HepG2 (cell line): ENCODE measurements around the gene PSIP1. TPM values are rescaled to one million over a fixed set of nuclear protein-coding genes. Genes with fewer than 3 reads are reported as not detected.

Source experiments
- ASH2L ChIP-seq: fragments of 300-600, 200-600 bp; sonication (generic); IDR thresholded peaks from 2 replicates; pipeline ENCODE4 v1.7.0; 2017; ENCODE audit warnings: low read depth, mild to moderate bottlenecking, moderate library complexity, mixed read lengths, low read length; ENCODE audit not compliant: insufficient read length
- CREM ChIP-seq, 2 experiments: sonication (generic) in 1 of 2; formaldehyde crosslinking in 1 of 2; IDR thresholded peaks; 2 replicates each; pipeline versions ENCODE4 v1.4.0 to v1.6.1; 2016 to 2020; ENCODE audit warnings: antibody characterized with exemption in 1 of 2, mild to moderate bottlenecking in 1 of 2, missing genetic modification reagents in 1 of 2
- GABPA ChIP-seq, 2 experiments: IDR thresholded peaks; 2 replicates each; pipeline ENCODE4 v1.6.1; 2011 to 2016; ENCODE audit warnings: low read depth in 2 of 2, low read length in 1 of 2, missing biosample characterization in 1 of 2, missing genetic modification characterization in 1 of 2
- IKZF1 ChIP-seq: fragments of 450-650 bp; IDR thresholded peaks from 2 replicates; pipeline ENCODE4 v1.7.1; 2016
- KLF16 ChIP-seq, 2 experiments: sonication (generic) in 1 of 2; formaldehyde crosslinking in 1 of 2; IDR thresholded peaks; 2 replicates each; pipeline versions ENCODE4 v1.6.1 to v1.8.0; 2016 to 2023; ENCODE audit warnings: missing genetic modification reagents in 2 of 2, missing compliant biosample characterization in 1 of 2
- MED13 ChIP-seq: sonication (generic); formaldehyde crosslinking; IDR thresholded peaks from 2 replicates; pipeline ENCODE4 v1.5.0; 2020; ENCODE audit warnings: missing genetic modification reagents
- PAX8 ChIP-seq: sonication (generic); formaldehyde crosslinking; IDR thresholded peaks from 2 replicates; pipeline ENCODE4 v1.8.0; 2022; ENCODE audit warnings: mild to moderate bottlenecking, missing genetic modification reagents, borderline replicate concordance
- POLR2AphosphoS5 ChIP-seq: IDR thresholded peaks from 2 replicates; pipeline ENCODE4 v1.6.1; 2012; ENCODE audit warnings: low read depth, low read length
- RBM39 ChIP-seq: fragments of 200-400 bp; formaldehyde crosslinking; IDR thresholded peaks from one replicate; pipeline ENCODE4 v1.6.1; 2018; ENCODE audit warnings: antibody characterized with exemption, mild to moderate bottlenecking, low read depth, low read length; ENCODE audit not compliant: poor library complexity, severe bottlenecking
- SIN3B ChIP-seq: fragments of 150-350 bp; IDR thresholded peaks from 2 replicates; pipeline ENCODE4 v1.6.1; 2014; ENCODE audit warnings: low read length
- SMC3 ChIP-seq: IDR thresholded peaks from 2 replicates; pipeline ENCODE4 v1.6.1; 2011; ENCODE audit warnings: low read length, improper control_type of control experiment
- XBP1 ChIP-seq: sonication (generic); formaldehyde crosslinking; IDR thresholded peaks from 2 replicates; pipeline ENCODE4 v1.5.0; 2020; ENCODE audit warnings: missing genetic modification reagents
- ZNF703 ChIP-seq: sonication (generic); formaldehyde crosslinking; IDR thresholded peaks from 2 replicates; pipeline ENCODE4 v1.5.1; 2020; ENCODE audit warnings: missing genetic modification reagents, mild to moderate bottlenecking, moderate library complexity, borderline replicate concordance
- polyA plus RNA-seq, 8 experiments: library from polyadenylated mRNA; depleted of rRNA in 3 of 8; stranded (reverse) in 7 of 8; unstranded in 1 of 8; fragments of >200 nt; fragmentation: Illumina TruSeq in 4 of 8; extraction: Trizol in 4 of 8; gene quantifications; 2 replicates each; pipeline versions ENCODE4 v1.2.1 to v1.2.3, GENCODE V29; 2011 to 2016; ENCODE audit warnings: low read depth in 4 of 8, missing spikeins in 1 of 8, mixed read lengths in 1 of 8; ENCODE audit not compliant: insufficient read depth in 1 of 8
- total RNA-seq, 5 experiments: library from RNA; depleted of rRNA; stranded (reverse); fragments of >200 nt; fragmentation: Illumina TruSeq; extraction: Trizol; gene quantifications; 2 replicates each; pipeline ENCODE4 v1.2.3, GENCODE V29; 2016; ENCODE audit warnings: low read depth in 1 of 5
- TF ChIP-seq, protein P1 (sequence below), 2 experiments: fragments of 450-650 bp in 1 of 2; sonication (generic) in 1 of 2; formaldehyde crosslinking; IDR thresholded peaks; 2 replicates each; pipeline versions ENCODE4 v1.5.0 to v1.8.0; 2020 to 2022; ENCODE audit warnings: mild to moderate bottlenecking in 1 of 2, missing genetic modification reagents in 1 of 2
- TF ChIP-seq, protein P2 (sequence below): sonication (generic); formaldehyde crosslinking; conservative IDR thresholded peaks from 2 replicates; pipeline ENCODE4 v1.4.0; 2020; ENCODE audit warnings: mild to moderate bottlenecking, missing genetic modification reagents, moderate library complexity
- TF ChIP-seq, protein P3 (sequence below): sonication (generic); formaldehyde crosslinking; IDR thresholded peaks from 2 replicates; pipeline ENCODE4 v1.4.0; 2020; ENCODE audit warnings: mild to moderate bottlenecking, low read depth, missing genetic modification reagents
- TF ChIP-seq, protein P4 (sequence below): sonication (generic); formaldehyde crosslinking; IDR thresholded peaks from 2 replicates; pipeline ENCODE4 v1.5.0; 2020; ENCODE audit warnings: missing genetic modification reagents, mild to moderate bottlenecking, borderline replicate concordance
- TF ChIP-seq, protein P5 (sequence below): fragments of 450-650 bp; IDR thresholded peaks from 2 replicates; pipeline ENCODE4 v1.6.1; 2016
- TF ChIP-seq, protein P6 (sequence below): sonication (generic); formaldehyde crosslinking; IDR thresholded peaks from 2 replicates; pipeline ENCODE4 v1.8.1; 2023; ENCODE audit warnings: mild to moderate bottlenecking, missing genetic modification reagents, borderline replicate concordance

PSIP1 gene
- total and polyA plus RNA-seq, 2 of the 13 experiments (the other 11 are each of a cell fraction or from before 2014, with no cell fraction given), result 12.6 to 46.4 TPM

DNA sequence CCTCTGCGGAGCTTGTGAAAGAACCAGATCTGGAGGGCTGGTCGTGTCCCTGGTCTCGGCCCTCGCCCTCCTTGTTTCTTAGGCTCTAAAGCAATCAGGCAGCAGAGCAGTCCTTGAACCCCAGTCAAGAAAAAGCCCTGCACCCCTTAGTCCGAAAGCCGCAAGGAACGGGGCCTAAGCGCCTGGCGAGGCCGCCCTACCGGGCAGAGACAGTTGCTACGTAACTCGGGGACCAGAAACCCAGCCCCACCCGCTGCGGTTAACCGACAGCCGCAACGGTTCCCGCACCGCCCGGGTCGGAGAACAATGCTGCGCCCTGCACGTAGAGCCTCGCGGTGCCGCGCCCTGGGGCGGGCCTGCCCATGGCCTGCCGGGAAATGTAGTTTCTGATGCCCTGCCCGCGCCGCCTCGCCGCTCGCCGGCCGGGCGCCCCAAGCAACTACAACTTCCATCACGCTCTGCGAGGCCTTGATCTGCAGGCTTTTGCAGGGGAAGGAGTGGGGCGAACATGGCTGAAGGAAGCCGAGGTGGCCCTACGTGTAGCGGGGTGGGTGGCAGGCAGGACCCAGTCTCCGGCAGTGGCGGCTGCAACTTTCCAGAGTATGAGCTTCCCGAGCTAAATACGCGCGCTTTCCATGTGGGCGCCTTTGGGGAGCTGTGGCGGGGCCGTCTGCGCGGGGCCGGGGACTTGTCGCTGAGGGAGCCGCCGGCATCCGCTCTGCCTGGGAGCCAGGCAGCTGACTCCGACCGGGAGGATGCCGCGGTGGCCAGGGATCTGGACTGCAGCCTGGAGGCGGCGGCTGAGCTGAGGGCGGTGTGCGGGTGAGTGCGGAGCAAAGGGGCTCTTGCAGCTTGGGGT lies 88.2 kb downstream of the PSIP1 start, which contains the start of gene SNAPC3 (continued):
- TF ChIP-seq, protein P1, sequence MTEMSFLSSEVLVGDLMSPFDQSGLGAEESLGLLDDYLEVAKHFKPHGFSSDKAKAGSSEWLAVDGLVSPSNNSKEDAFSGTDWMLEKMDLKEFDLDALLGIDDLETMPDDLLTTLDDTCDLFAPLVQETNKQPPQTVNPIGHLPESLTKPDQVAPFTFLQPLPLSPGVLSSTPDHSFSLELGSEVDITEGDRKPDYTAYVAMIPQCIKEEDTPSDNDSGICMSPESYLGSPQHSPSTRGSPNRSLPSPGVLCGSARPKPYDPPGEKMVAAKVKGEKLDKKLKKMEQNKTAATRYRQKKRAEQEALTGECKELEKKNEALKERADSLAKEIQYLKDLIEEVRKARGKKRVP (CRISPR knock-in tag; IDR thresholded peaks at IDR 0.05), result no peak; a peak in 1 of 4 replicates
- TF ChIP-seq POLR2AphosphoS5, result peak; percentile 92
- no peak for TF ChIP-seq PAX8
- no peak for TF ChIP-seq SMC3
- peak; percentile 81 for TF ChIP-seq ASH2L
- TF ChIP-seq, protein P2, sequence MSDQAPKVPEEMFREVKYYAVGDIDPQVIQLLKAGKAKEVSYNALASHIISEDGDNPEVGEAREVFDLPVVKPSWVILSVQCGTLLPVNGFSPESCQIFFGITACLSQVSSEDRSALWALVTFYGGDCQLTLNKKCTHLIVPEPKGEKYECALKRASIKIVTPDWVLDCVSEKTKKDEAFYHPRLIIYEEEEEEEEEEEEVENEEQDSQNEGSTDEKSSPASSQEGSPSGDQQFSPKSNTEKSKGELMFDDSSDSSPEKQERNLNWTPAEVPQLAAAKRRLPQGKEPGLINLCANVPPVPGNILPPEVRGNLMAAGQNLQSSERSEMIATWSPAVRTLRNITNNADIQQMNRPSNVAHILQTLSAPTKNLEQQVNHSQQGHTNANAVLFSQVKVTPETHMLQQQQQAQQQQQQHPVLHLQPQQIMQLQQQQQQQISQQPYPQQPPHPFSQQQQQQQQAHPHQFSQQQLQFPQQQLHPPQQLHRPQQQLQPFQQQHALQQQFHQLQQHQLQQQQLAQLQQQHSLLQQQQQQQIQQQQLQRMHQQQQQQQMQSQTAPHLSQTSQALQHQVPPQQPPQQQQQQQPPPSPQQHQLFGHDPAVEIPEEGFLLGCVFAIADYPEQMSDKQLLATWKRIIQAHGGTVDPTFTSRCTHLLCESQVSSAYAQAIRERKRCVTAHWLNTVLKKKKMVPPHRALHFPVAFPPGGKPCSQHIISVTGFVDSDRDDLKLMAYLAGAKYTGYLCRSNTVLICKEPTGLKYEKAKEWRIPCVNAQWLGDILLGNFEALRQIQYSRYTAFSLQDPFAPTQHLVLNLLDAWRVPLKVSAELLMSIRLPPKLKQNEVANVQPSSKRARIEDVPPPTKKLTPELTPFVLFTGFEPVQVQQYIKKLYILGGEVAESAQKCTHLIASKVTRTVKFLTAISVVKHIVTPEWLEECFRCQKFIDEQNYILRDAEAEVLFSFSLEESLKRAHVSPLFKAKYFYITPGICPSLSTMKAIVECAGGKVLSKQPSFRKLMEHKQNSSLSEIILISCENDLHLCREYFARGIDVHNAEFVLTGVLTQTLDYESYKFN (CRISPR knock-in tag), result peak; percentile 41
- TF ChIP-seq SIN3B, result no peak
- TF ChIP-seq KLF16 (CRISPR knock-in tag; IDR thresholded peaks at IDR 0.05), result peak in 1 of 2 experiments; percentile 78; a peak in 2 of 4 replicates
- TF ChIP-seq RBM39, result peak; percentile 91
- no peak for TF ChIP-seq GABPA (IDR thresholded peaks at IDR 0.05; ENCODE audit: low read depth, low read length)
- TF ChIP-seq GABPA (CRISPR knock-in tag; IDR thresholded peaks at IDR 0.05; ENCODE audit: low read depth), result peak; percentile 42
- TF ChIP-seq CREM (IDR thresholded peaks at IDR 0.05), result peak; percentile 80
- TF ChIP-seq CREM (CRISPR knock-in tag; IDR thresholded peaks at IDR 0.05), result no peak
- no peak for TF ChIP-seq MED13 (CRISPR knock-in tag)
- TF ChIP-seq, protein P3, sequence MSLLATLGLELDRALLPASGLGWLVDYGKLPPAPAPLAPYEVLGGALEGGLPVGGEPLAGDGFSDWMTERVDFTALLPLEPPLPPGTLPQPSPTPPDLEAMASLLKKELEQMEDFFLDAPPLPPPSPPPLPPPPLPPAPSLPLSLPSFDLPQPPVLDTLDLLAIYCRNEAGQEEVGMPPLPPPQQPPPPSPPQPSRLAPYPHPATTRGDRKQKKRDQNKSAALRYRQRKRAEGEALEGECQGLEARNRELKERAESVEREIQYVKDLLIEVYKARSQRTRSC (CRISPR knock-in tag), result peak; percentile 43; the same call in 1 of the 2 replicates
- TF ChIP-seq, protein P4, sequence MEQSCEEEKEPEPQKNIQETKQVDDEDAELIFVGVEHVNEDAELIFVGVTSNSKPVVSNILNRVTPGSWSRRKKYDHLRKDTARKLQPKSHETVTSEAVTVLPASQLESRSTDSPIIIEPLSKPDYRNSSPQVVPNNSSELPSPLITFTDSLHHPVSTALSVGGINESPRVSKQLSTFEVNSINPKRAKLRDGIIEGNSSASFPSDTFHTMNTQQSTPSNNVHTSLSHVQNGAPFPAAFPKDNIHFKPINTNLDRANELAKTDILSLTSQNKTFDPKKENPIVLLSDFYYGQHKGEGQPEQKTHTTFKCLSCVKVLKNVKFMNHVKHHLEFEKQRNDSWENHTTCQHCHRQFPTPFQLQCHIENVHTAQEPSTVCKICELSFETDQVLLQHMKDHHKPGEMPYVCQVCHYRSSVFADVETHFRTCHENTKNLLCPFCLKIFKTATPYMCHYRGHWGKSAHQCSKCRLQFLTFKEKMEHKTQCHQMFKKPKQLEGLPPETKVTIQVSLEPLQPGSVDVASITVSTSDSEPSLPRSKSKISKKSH (CRISPR knock-in tag), result peak; percentile 65; the same call in 1 of the 2 replicates
- no peak for TF ChIP-seq XBP1 (CRISPR knock-in tag)
- TF ChIP-seq, protein P5, sequence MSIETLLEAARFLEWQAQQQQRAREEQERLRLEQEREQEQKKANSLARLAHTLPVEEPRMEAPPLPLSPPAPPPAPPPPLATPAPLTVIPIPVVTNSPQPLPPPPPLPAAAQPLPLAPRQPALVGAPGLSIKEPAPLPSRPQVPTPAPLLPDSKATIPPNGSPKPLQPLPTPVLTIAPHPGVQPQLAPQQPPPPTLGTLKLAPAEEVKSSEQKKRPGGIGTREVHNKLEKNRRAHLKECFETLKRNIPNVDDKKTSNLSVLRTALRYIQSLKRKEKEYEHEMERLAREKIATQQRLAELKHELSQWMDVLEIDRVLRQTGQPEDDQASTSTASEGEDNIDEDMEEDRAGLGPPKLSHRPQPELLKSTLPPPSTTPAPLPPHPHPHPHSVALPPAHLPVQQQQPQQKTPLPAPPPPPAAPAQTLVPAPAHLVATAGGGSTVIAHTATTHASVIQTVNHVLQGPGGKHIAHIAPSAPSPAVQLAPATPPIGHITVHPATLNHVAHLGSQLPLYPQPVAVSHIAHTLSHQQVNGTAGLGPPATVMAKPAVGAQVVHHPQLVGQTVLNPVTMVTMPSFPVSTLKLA, result peak; percentile 25; the same call in 1 of the 2 replicates
- TF ChIP-seq, protein P6, sequence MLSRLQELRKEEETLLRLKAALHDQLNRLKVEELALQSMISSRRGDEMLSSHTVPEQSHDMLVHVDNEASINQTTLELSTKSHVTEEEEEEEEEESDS (CRISPR knock-in tag), result no peak
- no peak for TF ChIP-seq IKZF1
- TF ChIP-seq ZNF703, result no peak
